ENCODE data around the gene GOT1.

- TF ChIP-seq FOXA1 (IDR thresholded peaks at IDR 0.05) = no peak
- no peak for TF ChIP-seq ARNT (IDR thresholded peaks at IDR 0.05)
- TF ChIP-seq ZNF384 (IDR thresholded peaks at IDR 0.05) = no peak
- TF ChIP-seq L3MBTL2 (conservative IDR thresholded peaks at IDR 0.05) = no peak
- TF ChIP-seq SP1 (IDR thresholded peaks at IDR 0.05) = no peak
- no peak for TF ChIP-seq BHLHE40 (IDR thresholded peaks at IDR 0.05; ENCODE audit: borderline replicate concordance)
- no peak for TF ChIP-seq PKNOX1 (IDR thresholded peaks at IDR 0.05)
- TF ChIP-seq FOXM1 (IDR thresholded peaks at IDR 0.05; ENCODE audit: borderline replicate concordance) = no peak
- TF ChIP-seq ELF4 (IDR thresholded peaks at IDR 0.05) = no peak
- no peak for TF ChIP-seq TARDBP (IDR thresholded peaks at IDR 0.05)
- no peak for TF ChIP-seq FOXK2 (IDR thresholded peaks at IDR 0.05)
Observed at GRCh38 chr10:99353182-99353581, 77.2 kb downstream of the GOT1 start.
